Measurements from ENCODE around the gene RBM14. TPM values are rescaled to one million over a fixed set of nuclear protein-coding genes. Genes with fewer than 3 reads are reported as not detected.
A peak's percentile ranks its signal among the peaks of the same experiment; 100 is the strongest.
"Not testable (repeated sequence)": the region's sequence is repeated elsewhere in the genome, so short reads cannot be mapped to it uniquely, and the experiment has no call there.

Gene RBM14
- polyA plus RNA-seq, 3 donors: 73.3 to 104 (median 79.2) TPM

DNA sequence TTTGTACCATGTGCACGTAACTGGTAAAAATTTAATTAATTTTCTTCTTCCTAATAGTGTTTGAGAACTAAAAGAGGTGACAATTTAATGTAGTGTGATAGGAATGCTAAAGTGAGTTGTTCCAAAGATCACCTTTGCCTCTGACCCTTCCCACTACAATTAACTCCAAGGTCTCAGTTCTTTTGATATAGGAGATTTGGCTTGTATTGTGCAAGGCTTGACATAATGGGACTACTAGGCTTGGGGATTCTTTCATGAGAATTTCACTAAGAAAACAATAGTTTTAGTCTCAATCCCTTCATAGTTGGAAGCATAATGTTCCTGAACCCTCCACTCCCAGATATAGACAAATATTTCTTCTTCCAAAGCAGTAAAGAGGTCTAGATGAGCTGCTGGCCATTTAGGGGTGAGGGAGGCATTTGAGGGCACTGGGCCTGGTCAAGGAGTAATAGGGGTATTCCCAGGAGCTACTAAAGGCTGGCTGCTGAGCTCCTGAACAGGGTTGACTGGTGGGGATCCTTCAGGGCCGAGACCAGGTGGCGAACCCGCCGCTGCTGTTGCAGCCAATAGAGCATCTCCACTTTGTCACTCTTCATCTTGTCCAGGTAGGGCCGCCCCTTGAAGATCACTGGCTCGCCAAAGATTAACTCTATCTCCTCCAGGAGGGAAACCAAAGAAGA is 26.3 kb upstream of the RBM14 start:
- DNase-seq (ENCODE audit: extremely low read depth in 1 of 11, low read depth in 9 of 11, low spot score in 4 of 11): no peak

DNA sequence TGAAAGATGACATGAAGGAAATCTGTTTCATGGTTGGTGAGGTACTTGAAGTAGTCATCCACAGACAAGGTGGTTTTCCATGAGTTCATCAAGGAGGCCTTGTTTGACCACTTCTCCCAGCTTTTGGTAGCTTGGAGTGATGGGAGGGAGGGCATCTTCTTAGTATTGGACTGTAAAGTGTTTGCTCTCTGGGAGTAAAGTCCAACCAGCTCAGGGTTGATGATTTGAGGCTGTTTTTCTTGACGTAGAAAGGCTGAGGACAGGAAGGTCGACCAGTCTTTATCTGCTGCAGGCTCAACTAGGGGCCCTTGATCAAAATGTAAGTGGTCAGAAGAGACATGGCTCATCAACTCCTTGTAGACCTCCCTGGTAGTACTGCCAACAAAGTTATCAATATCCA is 25.3 kb upstream of the RBM14 start:
- no peak for DNase-seq (ENCODE audit: extremely low read depth in 1 of 11, low read depth in 9 of 11, low spot score in 4 of 11)

DNA sequence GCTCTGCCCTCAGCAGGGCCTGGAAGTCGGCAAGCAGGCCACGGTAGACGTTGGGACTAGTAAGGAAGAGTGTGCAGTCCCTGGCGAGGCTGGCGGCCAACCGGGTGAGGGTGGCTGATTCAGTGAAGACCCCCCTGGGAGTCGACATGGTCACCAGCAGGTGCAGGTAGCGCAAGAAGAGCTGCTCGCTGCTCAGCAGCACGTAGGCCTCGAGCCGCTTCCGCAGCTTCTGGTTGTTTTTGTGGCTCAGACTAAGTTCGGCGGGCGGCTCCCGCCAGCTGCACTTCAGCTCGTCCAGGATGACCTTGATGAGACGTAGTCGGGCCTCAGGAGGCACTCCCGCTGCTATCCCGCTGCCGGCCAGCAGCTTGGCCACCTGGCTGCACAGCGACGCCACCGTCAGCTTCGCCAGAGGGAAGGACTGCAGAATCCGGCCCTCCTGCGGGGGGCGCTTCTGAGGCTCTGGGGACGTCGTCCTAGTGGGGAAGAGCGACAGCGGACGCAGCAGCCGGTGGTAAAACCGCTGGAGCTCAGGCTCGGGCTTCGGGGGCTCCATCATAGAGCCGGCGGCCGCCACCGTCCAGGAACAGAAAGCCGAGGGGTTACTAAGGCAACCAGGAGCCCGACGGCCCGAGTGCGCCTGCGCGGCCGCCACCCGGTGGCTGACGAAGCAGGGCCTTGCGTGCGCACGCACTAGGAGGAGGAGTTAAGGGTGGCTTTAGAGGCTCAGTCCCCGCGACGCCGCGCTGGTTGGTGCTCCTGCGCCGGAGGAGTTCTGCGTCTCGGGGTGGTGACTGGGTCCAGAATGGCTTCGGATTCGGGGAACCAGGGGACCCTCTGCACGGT is 23.8 kb upstream of the RBM14 start, which contains the start of the genes CCDC87 and CCS:
Gene CCDC87 (minus strand): TSS at position 607 of the 846 bp plus-strand sequence. CDS start 48 bp downstream, at position 559.
Gene CCS (plus strand): TSS at position 729 of the 846 bp plus-strand sequence. CDS start 77 bp downstream, at position 806.
- DNase-seq (ENCODE audit: extremely low read depth in 1 of 11, low read depth in 9 of 11, low spot score in 4 of 11): peak; percentile 85 to 93 (median 91)

DNA sequence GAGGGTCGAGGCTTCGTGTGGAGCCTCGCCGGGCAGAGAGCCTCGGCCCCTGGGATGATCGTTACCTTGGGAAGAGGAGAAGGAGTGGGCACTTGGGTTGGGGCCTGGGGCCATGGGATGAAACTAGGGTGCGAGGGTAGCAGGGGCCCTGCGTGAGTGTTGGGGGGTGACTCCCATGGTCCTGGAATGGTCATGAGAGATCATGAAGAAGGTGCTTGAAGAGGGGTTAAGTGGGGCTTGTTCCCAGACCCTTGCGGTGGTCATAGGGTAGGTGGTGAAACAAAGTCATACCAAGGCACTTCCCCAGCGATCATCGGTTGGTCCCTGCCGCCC is 23.2 kb upstream of the RBM14 start:
- no peak for DNase-seq (ENCODE audit: extremely low read depth in 1 of 11, low read depth in 9 of 11, low spot score in 4 of 11)

DNA sequence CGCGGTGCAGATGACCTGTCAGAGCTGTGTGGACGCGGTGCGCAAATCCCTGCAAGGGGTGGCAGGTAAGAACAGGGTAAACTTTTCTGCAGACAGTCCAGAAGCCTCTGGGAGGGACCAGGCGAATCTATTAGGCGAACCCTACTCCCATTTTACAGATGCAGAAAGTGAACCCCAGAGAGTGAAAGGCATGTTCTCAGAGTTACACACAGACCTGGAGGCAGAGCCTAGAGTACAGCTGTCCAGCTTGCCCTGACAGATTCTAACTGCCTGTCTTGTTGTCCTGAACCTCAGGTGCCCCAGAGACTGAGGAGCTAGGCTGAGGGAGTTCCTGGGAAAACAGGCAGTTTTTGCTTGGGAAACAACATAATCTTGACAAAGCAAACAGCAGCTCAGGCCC is 22.8 kb upstream of the RBM14 start:
- no peak for DNase-seq (ENCODE audit: extremely low read depth in 1 of 11, low read depth in 9 of 11, low spot score in 4 of 11)

DNA sequence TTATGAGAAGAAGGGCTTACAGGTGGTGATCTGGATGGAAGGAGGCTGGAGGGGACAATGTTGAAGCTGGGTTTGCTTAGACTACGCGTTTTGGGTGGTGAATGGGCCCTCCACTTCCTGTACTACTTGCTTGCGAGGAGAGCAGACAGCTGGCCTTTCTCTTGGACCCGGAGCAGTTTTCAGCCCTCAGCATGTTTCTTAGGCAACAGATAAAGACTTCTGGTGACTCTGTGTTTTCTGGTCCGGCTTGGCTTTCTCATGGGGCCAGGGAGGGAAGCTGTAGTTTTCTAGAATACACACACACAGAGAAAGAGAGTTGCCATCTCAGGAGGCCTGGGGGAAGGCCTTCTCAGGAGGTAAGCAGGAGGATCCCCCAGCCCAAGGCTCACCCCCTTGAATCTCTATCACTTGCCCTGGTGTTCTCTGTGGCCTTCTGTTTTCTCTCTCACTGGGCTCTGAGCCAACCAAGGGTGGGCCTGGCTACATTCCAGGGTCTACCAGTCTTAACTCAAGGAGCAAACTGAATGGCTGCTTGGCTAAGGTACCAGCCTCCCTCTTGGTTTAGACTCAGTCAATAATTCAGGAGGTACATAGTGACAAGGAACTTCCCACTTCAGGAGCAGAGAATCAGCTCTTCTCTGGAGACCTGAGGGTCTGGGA is 21.1 kb upstream of the RBM14 start:
- peak in 5 of 11 donors; percentile 52 to 76 (median 69) for DNase-seq (ENCODE audit: extremely low read depth in 1 of 11, low read depth in 9 of 11, low spot score in 4 of 11)

DNA sequence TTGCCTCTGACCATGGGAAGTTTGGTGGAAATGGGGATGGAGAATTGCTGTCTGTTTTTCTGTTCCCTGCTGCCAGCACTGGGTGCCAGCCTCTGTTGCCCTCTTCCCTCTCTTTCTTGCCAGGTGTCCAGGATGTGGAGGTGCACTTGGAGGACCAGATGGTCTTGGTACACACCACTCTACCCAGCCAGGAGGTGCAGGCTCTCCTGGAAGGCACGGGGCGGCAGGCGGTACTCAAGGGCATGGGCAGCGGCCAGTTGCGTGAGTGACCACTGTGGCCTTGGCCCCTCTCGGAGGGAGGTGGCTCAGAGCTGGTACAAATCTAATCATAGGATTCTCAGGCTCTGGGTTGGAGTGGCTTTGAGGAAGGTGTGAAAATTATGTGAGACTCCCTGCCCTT is 17.4 kb upstream of the RBM14 start:
- DNase-seq (ENCODE audit: extremely low read depth in 1 of 11, low read depth in 9 of 11, low spot score in 4 of 11): no peak

DNA sequence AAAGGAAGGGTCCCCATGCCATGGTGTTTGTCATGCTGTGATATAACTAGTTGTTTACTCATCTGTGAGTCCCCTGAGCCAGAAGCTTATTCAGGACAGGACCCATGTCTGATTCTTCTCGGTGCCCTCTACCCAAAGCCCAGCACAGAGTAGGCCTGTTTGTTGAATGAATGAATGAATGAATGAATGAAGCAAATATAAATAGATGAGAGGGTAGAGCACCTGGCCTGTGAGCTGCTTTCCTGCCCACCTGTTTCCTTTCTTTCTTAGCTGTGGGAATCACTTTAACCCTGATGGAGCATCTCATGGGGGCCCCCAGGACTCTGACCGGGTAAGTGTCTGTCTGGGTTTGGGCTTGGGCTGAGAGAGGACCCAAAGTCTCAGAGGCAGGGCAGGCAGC is 16.2 kb upstream of the RBM14 start:
- no peak for DNase-seq (ENCODE audit: extremely low read depth in 1 of 11, low read depth in 9 of 11, low spot score in 4 of 11)

DNA sequence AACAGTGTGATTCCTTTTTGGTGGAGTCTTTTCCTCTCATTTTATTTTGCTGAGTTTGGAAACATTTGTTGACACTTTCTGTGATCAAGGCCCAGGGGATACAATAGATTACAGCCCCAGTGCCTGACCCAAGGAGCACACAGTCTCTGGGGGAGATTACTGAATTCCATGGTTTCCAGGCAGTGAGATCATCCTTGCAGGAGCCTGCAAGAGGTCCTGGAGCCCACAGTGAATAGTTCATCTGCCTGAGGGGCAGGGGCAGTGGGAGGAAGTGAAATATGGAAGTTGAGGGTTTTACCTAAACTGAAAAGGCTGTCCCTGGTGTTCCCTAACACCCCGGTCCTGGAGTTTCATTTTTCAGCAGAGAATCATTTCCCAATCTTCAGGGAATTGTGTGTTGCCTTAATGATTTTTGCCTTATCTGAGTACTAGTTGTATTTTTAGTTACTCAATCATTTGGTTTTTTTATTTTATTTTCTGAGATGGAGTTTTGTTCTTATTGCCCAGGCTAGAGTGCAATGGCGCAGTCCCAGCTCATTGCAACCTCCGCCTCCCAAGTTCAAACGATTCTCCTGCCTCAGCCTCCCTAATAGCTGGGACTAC is 15.7 kb upstream of the RBM14 start:
- DNase-seq (ENCODE audit: extremely low read depth in 1 of 11, low read depth in 9 of 11, low spot score in 4 of 11): no peak

DNA sequence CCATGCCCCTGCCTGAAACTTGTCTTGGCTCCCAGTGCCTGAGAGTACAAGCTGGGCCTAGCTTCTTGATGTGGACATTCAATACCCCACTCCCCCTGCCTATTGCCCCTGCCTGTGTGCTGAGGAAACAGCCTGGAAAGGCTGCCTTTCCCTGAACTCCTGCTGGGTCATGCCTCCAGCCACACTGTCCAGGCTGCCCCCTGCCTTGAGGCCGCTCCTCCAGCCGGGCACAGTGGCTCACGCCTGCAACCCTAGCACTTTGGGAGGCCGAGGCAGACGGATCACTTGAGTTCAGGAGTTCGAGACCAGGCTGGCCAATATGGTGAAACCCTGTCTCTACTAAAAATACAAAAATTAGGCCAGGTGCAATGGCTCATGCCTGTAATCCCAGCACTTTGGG is 13.4 kb upstream of the RBM14 start:
- DNase-seq (ENCODE audit: extremely low read depth in 1 of 11, low read depth in 9 of 11, low spot score in 4 of 11): no peak

DNA sequence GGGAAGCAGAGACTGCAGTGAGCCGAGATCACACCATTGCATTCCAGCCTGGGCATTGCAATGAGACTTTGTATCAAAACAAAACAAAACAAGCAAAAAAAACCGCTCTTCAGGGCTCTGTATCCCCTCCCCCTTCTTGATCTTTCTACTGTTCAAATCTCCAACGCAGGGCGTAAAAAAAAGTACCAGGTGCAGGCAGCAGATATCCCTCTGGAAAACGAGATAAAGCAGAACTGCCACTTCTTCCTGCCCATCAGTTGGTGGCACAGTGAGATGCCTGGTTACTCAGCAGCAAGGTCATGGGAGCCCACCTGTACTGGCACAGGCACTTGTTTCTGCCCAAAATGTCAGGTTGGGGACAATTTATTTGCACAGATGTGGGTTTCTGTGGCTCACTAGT is 12.3 kb upstream of the RBM14 start:
- DNase-seq (ENCODE audit: extremely low read depth in 1 of 11, low read depth in 9 of 11, low spot score in 4 of 11): no peak

DNA sequence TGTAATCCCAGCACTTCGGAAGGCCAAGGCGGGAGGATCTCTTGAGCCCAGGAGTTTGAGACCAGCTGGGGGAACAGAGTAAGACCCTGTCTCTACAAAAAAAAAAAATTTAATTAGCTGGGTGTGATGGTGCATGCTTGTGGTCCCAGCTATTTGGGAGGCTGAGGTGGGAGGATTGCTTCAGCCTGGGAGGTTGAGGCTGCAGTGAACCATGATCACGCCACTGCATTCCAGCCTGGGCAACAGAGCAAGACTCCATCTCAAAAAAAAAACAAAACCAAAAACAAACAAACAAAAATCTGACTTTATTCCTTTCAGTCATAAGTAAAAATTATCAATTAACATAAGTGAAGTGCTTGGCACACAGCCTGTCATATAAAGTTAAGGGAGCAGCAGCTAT is 9.8 kb upstream of the RBM14 start:
- not testable (repeated sequence) for DNase-seq (ENCODE audit: extremely low read depth in 1 of 11, low read depth in 9 of 11, low spot score in 4 of 11)

DNA sequence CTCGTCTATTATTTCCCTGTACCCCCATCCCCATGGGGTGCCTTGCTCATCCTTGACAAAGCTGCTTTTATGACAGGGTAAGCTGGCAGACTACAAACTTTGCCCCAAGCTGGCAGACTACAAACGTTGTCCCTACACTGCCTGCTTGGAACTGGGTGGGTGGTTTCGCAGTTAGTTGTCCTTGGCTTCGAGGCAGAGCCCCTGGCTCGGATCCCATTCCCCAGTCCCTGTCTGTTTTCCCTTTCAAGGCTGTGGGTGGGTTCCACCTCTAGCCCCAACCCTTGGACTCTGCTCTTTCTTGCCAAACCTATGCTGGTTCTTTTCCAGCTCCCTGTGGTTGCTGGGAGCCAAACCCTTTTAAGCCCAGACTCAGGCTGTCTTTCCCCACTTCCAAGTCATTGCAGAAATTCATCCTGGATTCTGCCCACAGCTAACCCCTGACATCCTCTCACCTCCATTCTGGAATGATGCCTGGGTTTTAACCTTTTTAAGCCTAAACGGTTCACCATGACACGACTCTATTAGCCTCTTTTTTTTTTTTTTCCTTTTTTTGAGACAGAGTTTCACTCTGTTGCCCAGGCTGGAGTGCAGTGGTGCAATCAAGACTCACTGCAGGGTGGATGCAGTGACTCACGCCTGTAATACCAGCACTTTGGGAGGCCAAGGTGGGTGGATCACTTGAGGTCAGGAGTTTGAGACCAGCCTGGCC is 9.2 kb upstream of the RBM14 start:
- no peak for DNase-seq (ENCODE audit: extremely low read depth in 1 of 11, low read depth in 9 of 11, low spot score in 4 of 11)

DNA sequence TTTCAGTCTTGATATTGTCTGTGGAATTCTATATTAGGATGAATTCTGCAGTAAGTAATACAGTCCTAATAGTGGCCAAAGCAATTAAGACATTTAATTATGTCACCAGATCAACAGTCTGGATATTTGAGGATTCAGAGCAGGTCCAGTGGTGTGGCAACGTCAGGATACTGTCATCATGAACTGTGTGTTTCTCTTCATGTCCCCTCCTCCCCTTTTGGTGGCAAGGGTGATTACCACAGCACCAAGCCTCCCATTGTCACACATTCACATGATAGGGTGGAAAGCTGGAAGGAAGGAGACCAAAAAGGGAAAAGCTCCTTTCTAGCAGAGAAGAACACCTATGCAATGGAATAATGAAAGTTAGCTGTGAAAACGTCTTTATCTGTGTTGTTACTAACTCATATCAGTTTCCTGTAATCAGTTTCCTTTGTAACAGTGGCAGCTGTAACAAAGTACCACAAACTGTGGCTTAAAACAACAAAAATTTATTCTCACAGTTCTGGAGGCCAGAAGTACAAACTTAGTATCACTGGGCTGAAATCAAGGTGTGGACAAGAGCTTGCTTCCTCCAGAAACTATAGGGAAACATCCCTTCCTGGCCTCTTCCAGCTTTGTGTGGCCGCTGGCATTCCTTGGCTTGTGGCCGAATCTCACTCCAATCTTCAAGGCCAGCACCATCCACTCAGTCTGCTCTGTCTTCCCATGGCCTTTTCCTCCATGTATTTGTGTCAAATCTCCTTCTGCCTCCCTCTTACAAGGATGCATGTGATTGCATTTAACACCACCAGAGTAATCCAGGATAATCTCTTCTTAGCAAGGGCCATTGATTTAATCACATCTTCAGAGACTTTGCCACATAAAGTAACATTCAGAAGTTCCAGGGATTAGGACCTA is 6.5 kb upstream of the RBM14 start:
- DNase-seq (ENCODE audit: extremely low read depth in 1 of 11, low read depth in 9 of 11, low spot score in 4 of 11): no peak

DNA sequence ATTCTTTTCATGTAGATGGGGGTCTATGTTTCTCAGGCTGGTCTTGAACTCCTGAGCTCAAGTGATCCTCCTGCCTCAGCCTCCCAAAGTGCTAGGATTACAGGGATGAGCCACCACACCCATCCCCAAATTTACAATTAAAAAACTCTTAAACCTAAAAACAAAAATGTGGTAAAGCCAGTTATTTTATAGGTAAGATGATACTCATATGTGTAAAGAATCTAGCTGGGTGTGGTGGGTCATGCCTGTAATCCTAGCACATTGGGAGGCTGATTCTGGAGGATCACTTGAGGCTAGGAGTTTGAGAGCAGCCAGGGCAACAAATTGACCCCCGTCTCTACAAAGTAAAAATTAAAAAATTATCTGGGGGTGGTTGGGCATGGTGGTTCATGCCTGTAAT is 4.0 kb upstream of the RBM14 start:
- DNase-seq (ENCODE audit: extremely low read depth in 1 of 11, low read depth in 9 of 11, low spot score in 4 of 11): no peak

DNA sequence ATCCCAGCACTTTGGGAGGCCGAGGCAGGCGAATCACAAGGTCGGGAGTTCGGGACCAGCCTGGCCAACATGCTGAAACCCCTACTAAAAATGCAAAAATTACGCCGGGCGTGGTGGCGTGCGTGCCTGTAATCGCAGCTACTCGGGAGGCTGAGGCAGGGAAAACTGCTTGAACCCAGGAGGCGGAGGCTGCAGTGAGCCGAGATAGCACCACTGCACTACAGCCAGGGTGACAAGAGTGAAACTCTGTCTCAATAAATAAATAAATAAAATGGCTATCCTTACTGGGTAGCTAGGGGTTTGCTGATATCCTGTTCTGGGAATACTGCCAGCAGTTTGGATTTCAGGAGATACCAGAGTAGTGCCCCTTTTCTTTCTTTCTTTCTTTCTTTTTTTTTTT is 2.4 kb upstream of the RBM14 start:
- DNase-seq (ENCODE audit: extremely low read depth in 1 of 11, low read depth in 9 of 11, low spot score in 4 of 11): no peak

DNA sequence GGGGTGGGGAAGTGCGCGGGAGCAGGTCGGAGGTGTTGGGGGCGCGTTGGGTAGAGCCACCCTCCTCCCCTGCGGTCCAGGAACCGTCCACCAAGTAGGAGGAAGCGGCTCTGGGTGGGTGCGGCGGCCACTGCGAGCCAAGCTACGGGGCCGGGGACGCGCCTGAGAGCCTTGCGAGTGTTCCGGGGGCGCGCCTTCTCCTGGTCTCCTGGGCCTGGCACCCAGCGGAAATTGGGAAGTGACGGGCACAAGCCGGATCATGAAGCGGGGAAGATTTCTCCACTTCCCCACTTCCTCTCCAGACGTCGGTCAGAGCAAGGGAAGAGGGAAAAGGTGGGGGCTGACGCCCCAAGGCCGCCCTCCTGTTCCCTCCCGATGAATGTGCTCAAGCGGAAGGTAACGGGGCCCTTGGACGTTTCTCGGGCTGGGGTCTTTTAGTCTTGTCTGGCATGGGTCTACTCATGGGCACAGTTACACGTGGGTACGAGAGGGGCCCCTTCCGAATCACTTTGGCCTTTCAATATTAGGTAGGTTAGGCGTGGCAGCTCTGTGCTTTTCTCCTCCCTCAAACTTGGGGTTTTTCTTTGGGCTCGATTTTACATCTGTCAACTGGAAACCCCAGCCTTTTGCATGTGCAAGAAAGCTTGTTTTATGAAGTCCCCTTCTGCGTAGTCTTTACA is 865 bp downstream of the RBM14 start:
- DNase-seq (ENCODE audit: extremely low read depth in 1 of 11, low read depth in 9 of 11, low spot score in 4 of 11): no peak

Measured in renal cortex interstitium (tissue), 11 donors.